GM18499 (cell line): ENCODE results near the gene ETFA.

ENCODE experiments used
- ATAC-seq: cut with Tn5 transposase; IDR thresholded peaks from one replicate; pipeline ENCODE4 v1.9.1; 2021; ENCODE audit warnings: moderate number of reproducible peaks; ENCODE audit not compliant: insufficient read depth, unreplicated experiment

The ETFA gene

DNA sequence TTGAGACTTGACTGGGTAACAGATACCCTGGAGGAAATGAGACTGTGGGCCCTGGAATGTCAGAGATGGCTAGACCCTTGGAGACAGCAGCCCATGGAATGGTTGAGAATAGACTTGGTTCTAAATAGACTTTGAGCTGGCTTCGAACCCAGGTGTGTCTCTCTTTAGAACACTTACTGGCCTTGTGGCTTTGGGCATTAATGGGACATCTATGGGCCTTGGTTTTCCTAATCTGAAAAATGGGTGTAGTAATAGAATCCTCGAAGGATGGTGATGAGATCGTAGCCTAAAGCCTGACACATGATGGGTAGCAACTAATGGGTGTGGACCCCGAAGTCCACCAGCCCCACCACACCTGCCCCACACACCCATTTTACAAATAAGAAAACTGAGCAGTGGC, 132.2 kb downstream of the ETFA start:
- ATAC-seq: no peak

- no peak for ATAC-seq
These were observed 132.8 kb downstream of the ETFA start for GRCh38 chr15:76178296-76179000.

- no peak for ATAC-seq
These were observed 133.7 kb downstream of the ETFA start for GRCh38 chr15:76177491-76178040.

DNA sequence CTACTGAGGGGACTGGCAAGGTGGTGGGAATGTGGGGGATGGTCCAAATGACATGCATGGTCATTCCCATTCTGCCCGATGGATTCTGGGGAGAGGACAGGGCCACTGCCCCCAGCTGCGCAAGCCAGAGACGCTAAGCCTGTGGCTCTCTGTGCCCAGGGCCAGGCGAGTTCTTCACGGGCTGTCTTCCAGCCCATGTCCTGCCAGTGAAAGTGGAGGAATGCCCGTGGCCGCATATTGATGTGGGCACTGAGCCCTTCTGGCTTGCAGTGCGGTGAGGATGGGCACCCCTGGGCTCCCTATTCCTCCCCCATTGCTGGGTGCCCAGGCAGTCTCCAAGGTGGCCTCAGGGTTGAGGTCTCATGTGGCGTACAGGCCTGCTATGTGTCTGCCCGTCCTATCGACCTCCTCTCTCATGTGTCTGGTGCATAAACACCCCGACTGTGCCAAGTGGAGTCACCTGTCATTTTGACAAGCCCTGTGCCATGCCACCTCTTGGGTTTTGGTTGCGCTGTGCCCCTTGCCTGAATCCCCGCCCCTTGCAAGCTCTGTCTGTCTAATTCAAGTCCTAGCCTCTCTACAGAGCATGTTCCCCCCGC, 134.7 kb downstream of the ETFA start:
- ATAC-seq: no peak

DNA sequence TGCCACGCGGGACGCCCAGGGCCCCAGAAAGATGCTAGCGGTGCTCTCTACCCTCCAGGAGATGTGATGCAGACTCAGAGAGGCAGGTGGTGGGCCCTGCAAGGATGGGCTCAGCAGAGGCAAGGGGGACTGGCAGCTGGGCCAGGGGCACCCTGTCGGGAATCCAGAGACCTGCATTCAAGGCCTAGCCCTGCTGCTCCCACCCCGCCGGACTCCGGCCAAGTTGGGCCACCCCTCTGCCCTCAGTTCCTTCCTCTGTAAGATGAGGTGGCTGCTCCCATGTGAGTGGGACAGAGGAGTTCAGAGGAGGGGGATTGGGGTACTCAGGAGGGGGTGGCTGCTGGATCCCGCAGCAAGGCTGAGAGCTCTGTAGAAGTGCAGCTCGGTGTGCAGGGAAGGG, 135.2 kb downstream of the ETFA start:
- no peak for ATAC-seq

DNA sequence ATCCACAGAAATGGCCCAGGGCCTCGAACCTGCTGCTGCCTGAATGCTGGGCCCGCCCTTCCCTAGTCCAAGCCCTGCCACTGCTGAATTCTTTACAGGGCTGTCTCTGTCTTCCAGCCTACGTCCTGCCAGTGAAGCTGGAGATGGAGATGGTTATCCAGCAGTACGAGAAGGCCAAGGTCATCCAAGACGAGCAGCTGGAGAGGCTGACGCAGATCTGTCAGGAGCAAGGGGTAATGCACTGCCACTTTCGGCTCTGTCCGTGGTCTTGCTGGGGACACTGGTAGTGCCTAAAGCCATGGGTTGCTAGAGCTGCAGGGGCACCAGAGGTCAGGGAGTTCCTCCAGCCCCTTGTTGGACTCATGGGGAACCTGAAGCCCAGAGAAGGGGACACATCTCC, 135.8 kb downstream of the ETFA start:
- ATAC-seq: no peak

- no peak for ATAC-seq
These were observed 136.6 kb downstream of the ETFA start for GRCh38 chr15:76174654-76175053.

DNA sequence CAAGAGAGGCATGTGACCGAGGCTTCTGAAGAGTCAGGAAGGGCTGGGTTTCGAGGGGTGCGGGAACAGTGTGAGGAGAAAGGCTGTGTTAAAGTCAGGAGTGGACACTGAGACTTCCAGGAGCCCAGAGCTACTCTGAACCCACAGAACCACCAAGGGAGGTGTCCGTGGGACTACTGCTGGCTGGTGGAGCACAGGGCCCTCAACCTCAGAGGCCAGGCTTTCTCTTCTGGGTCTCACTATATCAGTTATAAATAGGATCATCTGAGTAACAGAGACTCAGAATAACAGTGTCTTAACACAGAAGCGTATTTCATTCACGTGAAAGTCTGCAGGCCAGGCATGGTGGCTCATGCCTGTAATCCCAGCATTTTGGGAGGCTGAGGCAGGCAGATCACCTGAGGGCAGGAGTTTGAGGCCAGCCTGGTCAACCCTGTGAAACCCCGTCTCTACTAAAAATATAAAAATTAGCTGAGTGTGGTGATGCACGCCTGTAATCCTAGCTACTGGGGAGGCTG, 137.9 kb downstream of the ETFA start:
- ATAC-seq: no peak

- ATAC-seq: no peak
These were observed 138.5 kb downstream of the ETFA start for GRCh38 chr15:76172782-76173181.

DNA sequence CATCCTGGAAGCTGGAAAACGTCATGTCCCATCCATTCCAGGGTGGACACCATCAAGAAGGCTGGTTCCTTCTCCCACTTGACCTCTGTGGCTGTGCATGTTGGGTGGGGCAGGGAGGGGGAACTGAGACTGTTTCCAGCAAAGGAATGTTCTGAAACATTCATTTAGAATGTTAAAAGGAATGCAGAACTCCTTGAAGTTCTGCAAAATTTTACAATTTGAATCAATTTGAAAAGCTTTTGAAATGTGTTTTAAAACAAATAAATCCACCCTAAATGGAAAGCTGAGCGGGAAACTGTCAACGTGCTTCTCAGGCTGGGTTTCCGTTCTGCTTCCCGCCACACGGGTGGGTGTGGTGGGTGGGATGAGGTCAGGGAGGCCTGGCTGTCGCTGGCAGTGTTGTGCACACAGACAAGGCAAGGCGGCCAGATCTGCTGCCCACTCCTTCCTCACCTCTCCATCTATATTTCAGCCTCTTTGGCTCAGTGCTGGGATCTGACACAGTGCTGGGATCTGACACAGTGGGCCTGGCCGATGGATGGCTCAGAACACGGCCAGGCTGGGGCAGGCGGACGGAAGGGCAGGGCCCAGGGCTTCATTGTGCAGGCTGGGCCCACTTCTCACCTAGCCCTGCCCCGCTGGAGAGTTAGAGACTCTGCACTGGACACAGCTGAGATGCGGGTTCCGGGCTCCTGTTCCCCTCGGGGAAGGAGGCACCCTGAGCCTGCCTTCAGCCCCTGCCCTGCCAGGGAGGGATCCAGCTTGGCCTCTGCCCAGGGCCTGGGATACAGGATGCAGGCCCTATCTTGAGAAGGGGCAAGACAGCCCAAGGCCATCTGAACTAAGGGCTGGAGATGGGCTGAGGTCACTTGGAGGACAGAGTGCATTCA, 141.1 kb downstream of the ETFA start:
- no peak for ATAC-seq

DNA sequence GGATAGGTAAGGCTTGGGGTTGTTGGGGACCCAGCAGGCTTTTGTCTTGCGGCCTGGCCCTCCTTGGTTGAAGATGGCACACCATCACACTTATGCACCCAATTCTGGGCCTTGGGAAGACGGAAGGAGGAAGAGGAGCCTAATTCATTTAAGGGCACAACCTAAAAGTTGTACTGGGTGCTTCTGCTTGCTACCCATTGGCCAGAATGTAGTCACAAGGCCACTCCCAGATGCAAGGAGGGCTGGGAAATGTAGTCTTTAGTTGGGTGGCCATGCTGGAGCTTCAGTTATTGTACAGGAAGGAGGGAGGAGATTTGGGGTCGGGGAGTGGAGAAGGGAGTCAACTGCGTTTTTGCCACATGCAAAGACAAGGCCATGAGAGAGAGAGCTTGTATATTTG, 142.3 kb downstream of the ETFA start:
- no peak for ATAC-seq

DNA sequence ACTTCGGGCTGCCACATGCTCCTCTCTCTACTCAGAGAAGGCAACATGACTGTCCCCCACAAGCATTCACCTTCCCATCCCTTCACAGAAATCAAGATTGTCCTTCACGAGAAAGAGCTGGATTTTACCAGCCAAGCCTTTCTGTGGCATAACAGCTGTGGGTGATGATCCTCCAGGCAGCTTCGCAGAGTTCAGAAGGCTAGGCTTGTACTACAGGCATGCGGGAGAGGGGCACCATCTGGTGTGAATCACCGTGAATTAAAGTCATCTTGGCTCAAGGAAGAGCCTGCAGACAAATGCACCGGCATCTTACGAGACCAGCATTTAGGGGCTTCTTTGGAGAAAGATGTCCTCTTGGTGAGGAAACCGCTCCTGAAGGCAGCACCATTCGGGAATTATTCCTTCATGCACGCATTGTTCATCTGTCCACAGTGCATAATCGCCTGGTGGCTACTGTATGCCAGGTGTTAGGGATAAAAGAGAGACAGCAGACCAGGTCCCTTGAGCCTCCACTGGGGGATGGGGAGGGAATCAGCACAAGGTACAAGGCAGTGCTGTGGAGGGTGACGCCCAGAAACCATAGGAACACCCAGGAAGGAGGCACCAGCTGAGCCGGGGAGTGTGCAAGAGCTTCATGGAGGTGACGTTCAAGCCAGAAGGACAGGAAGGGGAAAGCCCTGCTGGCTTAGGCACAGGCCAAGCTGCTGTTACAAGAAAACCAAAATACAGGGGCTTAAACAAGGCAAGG, 142.9 kb downstream of the ETFA start:
- no peak for ATAC-seq

DNA sequence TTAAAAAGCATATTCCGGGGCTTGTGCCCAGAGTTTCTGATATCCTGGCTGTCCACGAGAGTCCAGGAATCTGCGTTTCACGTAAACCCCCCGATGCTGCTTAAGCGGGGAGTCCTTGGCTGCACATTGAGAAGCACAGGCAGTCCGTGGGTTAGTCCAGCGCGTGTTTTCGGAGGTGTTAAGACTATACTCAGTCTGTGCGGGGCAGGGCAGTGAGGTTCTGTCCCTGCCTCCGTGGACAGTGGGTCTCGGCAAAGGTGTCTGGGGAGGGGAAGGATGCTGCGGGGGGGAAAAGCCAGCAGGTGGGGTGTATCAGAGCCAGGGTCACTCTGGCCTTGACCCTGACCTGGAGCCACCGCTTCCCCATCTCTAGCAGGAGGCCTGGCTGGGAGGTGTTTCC, 145.3 kb downstream of the ETFA start:
- no peak for ATAC-seq
